Stimulated activated naive CD4-positive, alpha-beta T cell (primary cell): ENCODE measurements around the gene LPCAT1.

Experiments used
- DNase-seq, 6 experiments: peaks; one replicate each; lab custom pipeline; 2025; lab: John Stamatoyannopoulos, UW

The LPCAT1 gene

DNA sequence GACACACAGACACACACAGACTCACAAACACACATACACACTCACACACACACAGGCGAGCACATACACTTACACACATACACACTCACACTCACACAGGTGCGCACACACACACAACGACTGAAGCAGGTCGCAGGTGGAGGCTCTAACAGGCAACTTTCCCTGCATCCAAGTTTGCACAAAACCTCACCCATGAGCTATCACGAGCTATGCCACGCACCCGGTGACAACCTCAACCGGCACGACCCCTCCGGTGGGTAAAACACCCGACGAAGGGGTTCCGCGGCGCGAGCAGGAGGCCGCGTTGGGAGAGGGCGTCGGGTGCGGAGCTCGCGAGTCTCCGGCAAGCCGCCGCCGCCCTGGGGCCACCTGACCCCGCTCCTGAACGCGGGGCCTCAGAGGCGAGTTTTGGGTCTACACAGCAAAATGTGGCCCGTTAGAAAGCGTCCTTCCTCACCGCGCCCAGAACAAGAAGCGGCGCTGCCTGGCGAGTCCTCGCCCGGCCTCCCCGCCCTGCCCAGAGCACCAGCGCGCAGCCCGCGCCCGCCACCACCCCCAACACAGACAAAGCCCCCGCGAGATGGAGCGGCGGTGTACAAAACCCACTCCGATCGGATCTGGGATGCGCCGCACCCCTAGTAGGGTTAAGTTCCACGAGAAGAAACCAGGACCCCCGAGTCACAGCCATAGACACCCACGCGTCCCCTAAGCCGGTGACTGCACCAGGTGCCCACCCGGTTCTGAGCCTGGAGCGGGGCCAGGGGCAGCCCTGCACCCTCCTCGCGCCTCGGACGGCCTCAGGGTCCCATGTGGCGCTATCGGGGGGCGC is 79.2 kb downstream of the LPCAT1 start:
- no peak for DNase-seq

DNA sequence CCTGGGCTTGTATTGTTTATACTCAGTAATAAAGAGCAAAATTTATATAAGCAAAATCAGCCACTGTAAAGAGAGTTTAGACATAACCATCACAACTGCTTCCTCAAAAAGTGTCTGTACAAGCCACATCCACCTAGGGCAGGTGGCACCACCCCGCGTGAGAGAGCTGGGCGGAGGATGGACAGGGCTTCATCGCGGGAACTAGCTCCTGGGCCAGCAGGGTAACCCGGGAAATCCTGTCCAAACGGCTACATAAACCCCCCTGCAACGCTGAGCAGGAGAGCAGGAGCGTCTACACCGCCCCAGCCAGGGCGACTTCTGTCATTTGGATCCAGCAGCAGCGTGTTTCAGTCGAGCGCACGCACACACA is 79.8 kb downstream of the LPCAT1 start:
- DNase-seq, result no peak

DNA sequence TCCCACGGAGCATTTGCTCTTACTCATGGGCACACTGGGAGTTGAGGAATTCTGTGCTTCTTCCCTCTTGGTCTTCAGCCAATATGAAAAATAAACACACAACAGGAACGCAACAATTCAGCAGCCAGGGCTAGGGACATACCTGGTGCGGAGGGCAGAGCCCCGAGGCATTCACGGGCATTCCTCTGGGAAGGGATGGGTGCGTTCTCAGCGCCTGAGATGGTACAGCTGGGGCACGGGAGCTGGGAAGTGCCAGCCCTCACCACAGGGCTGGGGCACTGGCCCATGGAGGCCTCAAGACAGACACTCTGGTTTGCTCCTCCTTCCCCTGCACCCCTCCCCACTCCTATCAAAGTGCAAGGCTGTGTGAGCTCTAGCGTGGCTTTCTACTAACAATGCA is 80.6 kb downstream of the LPCAT1 start:
- no peak for DNase-seq

DNA sequence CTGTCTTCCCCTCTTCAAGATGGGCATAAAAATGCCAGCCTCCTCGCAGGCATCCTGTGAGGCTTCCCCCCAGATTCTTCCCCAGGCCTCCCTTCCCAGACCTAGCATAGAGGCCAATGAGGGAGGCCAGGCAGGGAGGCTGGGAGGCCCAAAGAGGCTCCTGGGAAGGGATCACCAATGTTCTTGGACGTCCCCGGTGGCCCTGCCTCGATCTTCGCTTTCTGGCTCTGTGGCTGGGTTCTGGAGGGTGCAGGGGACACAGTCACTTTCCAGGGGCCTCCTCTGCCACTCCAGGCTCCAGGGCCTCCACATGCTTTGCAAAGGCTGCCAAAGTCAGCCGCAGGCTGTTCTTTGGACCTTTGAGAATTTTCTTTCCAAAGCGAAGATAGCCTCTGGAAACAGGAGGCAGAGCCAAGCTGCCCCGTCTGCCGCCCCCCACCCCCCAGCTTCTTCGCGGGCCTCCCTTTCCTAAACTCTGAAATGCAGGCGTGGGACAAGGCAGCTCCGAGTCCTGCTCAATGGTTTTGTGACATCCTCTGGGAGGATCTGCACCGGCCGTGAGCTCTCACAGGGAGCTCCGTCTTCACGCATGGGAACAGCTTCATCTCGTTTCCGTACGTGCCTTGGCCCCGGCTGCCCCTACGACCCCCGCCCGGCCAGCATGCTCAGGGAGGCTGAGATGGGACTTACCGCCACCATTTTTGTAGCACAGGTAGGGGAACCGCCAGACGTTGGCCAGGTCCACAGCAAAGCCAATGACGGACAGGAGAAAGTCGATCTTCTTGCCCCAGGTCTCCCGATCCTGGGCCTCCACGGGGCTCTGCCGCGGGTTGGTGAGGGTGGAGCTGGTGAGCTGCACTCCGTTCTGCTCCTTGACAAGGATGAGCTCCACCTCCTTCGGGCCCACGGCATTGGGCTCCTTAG is 81.3 kb downstream of the LPCAT1 start:
- DNase-seq, result no peak

DNA sequence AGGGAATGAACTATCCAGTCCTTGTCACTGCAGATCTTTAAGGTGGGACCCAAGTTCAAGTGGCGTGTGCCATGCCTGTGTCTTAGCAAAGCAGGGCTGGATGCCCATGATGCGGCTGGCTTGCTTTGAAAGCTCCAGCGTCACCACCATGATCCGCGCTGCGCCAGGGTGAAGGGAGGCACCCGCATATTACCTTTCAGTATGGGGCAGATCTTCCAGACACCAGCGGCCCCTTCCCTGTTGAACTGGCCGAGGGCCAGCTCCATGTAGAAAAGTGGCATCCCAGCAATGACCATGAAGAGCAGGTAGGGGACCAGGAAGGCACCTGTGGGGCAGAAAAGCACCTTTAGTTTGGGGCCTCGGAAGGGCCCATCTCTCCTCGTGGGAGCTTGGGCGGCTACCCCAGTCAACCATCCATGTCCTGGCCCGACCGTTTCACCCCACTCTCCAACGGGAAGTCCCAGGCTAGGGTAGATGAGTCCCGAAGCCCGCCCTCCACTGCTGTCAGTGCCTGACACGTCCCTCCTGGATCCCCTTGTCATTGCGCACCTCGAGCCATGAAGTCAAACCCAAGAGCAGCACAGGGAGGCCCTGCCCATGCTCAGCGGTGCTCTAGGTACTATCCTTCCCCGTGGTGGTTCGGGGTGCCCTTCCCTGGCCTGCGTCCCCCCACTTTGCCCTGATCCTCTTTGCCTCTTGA is 82.4 kb downstream of the LPCAT1 start:
- DNase-seq, result no peak

DNA sequence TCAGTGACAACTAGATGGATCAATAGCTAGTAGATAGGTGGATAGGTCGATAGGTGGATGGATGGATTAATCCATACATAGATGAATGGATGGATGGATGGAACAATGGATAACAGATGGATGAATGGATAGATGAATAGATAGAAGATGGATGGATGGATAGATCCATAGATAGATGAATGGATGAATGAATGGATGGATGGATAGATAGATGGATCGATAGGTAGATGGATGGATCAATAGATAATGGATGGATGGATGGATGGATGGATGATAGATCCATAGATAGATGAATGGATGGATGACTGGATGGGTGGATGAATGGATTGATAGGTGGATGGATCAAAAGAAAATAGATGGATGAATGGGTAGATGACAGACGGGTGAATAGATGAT is 83.7 kb downstream of the LPCAT1 start:
- no peak for DNase-seq

DNA sequence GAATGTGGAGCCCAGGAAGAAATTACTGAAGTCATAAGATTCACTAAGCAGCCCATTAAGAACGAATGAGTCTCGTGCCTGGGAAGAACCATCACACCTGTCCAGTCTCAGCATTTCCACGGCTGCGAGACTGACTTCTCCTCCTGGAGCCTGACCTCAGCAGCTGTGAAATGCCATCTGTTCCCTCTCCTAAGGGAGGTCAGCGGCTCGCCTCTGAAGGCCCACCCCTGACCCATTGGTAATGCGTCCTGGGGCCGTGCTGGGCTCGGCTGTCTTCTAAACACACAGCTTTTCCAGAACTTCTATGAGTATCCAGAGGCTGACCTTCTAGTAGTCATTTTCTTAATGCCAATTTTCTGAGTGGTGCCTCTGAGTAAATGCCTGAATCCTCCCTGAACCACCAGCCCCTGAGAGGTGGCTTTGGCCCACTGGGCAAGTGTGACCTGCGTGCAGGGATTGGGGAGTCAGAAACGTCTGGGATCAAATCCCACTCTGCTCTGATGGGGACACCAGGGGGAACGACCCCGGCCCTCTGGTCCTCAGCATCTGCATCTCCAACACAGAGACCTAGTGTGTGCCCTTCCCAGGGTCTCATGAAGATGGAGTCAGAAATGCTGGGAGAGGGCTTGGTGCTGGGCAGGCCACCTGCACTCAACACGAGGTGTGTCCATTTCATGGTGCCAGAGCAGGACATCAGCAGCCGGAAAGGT is 84.2 kb downstream of the LPCAT1 start:
- DNase-seq, result no peak

DNA sequence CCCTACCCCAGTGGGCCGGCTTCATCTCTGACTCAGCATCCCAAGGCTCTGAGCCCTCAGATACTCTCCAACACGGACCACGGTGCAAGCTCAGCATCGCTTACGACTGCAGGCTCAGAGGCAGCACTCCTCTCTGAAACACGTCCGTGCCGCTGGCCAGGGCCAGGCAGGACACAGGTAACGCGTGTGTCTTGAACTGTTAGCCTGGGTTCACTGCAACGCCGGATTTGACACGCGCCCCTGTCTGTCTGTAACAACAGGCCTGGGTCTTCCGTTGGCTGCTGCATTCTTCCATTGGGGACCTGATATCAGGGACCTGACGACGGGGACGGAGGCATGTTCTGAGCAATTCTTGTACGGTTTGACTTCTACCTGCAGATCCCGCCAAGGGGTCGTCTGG is 84.9 kb downstream of the LPCAT1 start:
- no peak for DNase-seq

DNA sequence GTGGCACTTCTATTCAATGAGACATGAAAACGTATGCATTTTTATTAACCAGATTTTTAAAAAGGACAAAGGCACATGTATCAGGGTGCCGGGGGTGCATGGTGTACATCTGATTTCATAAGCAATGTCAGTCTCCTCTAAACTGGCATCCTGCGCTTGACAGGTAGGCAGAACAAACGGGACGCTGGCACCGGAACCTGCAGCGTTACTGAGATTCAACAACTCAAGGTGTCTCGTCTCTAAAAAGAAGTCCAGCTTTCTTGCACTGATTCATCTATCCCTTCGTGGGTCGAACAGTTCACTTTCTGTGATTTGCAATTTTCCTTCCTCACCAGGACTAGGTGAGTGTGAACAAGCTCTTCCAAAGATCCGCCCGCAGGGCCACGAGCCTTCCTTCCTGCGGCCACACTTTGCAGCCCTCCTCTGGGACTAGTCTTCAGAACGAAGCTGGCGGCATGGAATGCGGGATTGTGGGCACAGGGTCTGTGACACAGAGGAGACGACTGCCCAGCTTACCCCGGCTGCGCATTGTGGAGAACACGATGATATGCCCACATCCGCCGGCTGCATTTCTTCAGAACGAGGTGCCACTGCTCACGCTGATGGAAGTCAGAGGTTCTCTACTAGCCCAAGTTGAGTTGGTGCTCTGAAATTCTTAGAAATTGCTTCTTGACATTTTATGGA is 85.7 kb downstream of the LPCAT1 start:
- no peak for DNase-seq

DNA sequence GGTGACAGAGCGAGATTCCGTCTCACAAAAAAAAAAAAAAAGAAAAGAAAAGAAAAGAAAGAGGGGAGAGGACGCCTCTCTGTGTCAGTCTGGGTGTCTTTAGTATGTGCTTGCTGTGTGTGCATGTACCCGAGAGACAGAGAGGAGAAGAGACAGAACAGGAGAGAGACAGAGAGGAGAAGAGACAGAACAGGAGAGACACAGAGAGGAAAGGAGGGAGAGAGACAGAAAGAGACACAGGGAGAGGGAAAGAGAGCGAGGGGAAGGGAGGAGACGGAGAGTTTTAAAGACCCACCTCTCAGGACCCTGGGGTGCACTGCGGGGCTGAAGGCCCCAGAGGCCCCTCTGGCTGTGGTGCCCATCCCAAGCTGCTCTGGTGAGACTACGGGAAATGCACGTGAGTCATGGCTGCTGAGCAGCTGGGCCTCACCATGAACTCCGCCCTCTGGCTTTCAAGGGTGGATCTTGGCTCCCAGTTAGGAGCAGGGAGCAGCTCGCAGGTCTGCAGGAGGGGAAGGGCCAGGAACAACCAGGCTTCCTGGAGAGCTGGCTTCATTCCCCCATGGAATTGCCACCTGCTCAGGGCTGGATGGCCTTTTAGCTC is 86.4 kb downstream of the LPCAT1 start:
- no peak for DNase-seq

DNA sequence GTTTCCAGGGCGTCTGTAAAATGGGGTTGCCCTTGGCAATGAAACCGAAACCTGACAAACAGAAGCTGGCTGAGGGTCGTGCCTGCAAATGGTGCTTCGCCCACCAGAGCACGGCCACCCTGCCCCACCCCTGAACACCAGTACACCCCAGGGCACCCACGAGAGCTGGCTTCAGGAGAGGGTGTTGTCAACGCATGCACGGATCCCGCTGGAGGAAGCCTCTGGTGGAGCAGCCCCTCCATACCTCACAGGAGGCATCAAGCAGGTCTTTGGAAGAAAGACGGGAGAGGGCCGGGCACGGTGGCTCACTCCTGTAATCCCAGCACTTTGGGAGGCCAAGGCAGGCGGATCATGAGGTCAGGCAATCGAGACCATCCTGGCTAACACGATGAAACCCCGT is 87.1 kb downstream of the LPCAT1 start:
- no peak for DNase-seq

DNA sequence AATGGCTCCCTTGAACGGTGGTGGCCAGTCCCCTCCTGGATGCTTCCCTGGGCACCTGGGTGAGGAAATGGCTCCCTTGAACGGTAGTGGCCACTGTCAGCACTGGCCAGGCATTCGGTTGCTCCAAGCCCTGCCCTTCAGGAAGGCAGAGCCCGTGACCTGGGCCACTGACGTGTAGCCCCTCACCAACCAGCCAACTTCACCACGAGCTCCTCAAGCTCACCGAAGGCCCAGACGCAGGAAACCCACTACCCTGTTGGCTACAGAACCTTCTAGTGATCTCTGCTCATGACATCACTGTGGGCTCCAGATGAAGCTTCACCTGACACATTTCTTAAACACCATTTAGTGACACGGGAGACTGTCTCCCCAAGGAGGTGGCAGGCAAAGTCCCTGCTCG is 87.7 kb downstream of the LPCAT1 start:
- DNase-seq, result no peak

DNA sequence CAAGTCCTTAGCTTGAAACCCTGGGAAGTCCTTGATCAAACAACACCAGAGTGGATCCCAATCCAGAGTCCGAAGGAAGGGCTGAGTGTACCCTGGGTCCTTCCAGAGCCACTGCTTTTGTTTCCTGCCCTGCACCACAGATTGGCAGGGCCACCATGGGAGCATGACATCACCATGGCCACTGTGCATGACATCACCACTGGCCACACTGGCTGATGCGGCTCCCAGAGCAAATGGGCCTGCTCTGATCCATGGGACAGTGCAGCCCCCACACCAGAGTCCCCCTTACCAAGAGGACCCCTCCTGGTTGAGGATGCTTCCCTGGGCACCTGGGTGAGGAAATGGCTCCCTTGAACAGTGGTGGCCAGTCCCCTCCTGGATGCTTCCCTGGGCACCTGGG is 88.4 kb downstream of the LPCAT1 start:
- DNase-seq, result no peak

DNA sequence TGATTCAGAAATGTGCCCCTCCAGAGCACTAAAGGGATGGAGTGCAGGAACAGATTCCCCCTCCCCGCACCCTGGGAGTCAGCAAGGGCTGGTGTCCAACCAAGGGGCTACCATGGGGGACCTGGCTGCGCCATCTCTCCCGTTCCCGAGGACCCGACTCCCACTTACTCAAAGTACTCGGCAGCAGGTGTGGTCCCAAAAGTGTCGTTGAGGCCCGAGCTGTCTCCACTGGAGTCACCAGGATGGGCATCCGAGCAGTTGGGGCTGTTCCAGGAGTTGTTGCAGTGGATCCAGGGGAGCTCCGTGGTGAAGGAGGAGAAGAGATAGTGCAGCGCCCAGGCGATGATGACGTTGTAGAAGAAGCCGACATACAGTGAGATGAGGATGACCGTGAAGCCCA is 91.5 kb downstream of the LPCAT1 start:
- no peak for DNase-seq

DNA sequence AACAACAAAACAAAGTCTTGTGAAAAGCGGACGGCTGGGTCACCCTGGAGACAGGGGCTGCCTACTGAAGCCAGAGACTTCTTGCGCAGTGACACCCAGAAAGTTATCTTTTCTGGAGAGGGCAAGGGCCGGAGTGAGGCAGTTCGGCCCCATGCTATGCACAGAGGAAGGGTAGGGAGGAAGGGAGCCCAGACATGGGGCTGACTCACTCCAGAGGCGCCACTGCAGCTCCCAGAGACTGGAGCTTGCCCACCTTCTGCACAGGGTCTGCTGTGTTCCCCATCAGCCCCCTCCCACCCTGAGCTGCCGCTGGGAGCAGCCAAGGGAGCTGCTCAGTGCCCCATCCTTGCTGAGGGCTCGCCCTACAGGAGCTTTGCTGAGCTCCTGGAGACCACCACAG is 91.9 kb downstream of the LPCAT1 start:
- DNase-seq, result no peak

DNA sequence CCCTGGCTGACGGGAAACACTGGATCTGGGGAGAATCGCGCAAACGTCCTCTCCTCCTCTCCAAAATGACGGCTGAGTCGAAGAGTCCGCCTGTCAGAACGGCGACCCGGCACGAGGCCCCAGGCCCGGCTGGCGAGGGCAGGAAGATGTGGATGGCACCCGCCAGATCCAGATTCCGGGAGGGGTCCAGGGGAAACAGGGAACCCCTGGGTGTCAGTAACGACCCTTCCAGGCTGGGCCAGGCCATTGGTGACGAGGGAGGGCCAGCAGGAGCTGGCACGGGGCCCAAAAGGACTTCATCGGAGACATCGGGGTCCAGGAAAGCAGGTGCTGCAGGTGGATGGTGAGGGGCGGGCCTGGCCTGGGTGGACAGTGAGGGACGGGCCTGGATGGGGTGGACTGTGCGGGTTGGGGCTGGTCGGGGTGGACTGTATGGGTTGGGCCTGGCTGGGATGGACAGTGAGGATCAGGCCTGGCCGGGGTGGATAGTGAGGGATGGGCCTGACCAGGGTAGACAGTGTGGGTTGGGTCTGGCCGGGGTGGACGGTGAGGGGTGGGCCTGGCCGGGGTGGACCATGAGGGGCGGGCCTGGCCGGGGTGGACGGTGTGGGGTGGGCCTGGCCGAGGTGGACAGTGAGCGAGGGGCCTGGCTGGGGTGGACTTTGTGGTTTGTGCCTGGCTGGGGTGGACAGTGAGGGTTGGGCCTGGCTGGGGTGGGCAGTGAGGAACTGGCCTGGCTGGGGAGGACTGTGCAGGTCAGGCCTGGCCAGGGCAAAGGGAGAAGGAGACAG is 92.5 kb downstream of the LPCAT1 start:
- no peak for DNase-seq

DNA sequence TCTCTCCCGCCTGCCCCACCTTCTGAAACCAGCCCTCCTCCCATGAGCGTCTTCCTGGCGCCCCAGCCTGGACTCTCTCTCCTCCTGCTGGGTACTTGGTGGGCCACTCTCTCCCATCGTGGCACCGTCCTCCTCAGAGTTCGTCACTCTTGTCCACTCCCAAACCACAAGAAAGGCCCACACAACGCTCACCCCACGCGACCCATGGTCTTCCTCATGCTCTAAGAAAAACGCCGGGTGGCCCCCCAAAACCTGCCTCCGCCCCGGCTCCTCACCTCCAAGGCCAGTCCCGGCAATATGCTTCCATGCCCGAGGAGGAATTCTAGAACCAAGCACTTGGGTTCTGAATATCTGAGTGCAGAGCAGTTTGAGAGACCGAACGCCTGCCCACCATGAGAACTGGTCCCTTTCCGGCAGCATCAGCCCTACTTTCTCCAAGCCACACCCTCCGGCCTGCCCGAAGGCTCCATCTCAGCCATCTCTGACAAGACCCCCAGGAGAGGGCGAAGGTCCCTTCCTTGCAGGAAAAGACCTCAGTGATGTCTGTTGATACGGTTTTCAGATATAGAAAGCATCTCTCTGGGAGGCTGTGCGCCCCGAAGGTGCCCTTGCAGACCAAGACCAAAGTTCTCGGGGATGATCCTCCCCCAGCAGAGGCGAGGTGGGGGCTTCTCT is 93.5 kb downstream of the LPCAT1 start:
- DNase-seq, result no peak

DNA sequence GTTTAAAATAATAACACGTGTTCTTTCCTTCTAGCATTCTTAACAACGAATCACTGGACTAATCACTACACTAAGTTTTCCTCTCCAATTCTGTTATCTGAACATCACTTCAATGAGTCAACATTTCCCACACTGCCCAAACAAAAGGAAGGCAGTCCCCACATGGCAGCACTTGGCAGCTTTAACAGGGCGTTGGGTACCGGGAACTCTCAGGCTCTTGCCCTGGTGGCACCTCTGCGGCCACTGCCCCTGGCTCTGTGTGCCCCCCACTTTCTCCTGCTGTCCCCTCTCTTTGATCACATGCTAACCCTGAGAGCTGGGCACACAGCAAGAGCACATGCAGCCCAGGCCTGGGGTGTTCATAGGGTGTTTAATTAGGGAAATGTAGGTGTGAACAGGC is 94.3 kb downstream of the LPCAT1 start:
- no peak for DNase-seq

DNA sequence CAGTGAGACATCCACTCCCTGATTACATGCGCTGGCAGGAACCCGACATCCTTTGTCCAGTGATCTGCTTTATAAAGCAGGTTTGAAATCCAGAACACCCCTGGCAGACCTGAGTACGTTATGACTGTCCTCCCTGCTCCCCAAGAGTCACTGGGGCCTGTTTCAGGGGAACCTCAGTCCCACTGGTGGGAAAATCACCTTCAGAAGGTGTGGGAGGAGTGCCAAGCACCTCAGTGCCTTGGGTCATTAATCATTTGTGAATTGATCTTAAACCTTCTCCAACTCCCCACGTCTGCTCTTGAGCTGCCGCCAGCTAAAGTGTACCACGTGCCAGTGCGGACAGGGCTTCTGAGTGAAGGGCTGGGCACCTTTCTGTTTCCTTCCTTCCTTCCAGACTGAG is 94.7 kb downstream of the LPCAT1 start:
- DNase-seq, result no peak

DNA sequence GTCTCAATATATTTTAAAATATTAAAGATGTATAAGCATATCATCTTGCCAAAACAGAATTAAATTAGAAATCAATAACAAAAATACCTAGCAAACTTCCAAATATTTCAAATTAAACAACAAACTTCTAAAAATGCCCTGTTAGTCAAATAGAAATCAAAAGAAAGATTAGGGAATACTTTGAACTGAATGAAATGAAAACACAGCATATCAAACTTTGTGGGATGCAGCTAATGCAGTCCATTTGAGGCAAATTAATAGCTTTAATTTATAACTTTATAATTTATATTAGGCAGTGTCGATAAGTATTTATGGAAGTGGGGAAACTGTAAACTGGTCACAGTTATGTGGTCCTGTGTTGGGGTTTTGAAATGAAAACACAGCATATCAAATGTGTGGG is 95.7 kb downstream of the LPCAT1 start:
- no peak for DNase-seq
